ENCODE measurements around the gene DCLK2.
"Not testable (repeated sequence)": the region's sequence is repeated elsewhere in the genome, so short reads cannot be mapped to it uniquely, and the experiment has no call there.

DCLK2 gene

DNA sequence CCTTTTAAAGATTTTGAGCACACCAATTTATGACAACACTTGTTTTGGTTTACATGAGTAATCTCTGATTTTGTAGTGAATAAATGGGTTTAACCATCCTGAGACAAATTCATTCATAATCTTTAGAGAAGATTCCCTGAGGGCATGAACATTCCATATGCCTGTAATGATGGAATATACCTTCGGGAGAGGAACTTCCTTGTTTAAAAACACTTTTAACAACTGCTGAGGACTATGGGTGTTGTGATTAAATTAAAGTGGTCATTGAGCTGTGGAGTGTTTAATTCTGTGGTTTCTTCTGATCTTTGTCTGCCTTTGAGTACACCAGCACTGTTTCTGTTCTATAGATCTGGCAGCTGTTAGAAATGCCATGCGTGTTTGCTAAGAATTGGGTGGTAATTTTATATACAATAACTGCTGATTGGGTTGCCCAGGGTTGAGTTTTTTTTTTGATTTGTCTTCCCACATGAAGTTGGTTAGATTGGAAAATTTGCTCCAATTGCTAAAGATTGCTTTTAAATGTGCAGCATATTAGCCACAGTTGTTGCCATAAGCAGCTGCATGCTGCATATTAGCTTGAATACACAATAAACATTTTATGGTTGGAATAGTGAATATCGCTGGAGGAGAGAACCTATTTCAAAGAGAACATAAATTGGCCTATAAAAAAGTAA, 86.8 kb downstream of the DCLK2 start:
- H3K27ac ChIP-seq (ENCODE audit: low read depth, low read length, severe bottlenecking): no peak overlapping the region
- no peak overlapping the region for H3K4me3 ChIP-seq (ENCODE audit: extremely low read depth, insufficient read depth, low read length, poor library complexity, severe bottlenecking)
- H3K4me1 ChIP-seq (ENCODE audit: control insufficient read depth, insufficient read depth, low read length, poor library complexity, severe bottlenecking): no peaks in the 10 kb centered on the region
- H3K36me3 ChIP-seq (ENCODE audit: control insufficient read depth, insufficient read depth, low read length): no peaks in the 10 kb centered on the region
- no peaks in the 10 kb centered on the region for H3K9me3 ChIP-seq (ENCODE audit: control insufficient read depth, low read length)
- 80% methylated on average over 1 of the region's 3 CpGs; no CpG with 5 or more reads in 1 of the 2 experiments for WGBS, 2 experiments (ENCODE audit: insufficient coverage in 2 of 2)

DNA sequence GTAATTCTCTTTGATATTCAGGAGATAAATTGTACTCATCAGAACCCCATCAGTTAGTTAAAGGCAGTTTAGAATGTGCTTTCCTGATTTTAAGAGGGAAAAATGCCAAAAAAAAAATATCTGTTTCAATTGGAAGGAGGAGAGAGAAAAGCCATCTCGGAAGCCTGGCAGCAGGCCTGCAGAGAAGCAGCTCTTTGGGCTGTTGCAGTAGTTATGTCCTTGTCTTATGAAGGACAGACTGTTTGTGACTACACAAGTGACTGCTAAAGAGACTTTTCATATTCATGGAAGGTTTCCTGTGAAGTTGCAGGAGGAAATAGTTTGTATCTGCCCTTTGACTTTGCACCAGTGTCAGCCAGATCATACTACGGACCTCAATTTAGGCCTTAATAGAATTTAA, 88.8 kb downstream of the DCLK2 start:
- Histone ChIP-seq H3K27ac (ENCODE audit: low read depth, low read length, severe bottlenecking) (no peak overlapping the region), H3K9me3 (ENCODE audit: control insufficient read depth, low read length) (no peaks in the 10 kb centered on the region), H3K4me1 (ENCODE audit: control insufficient read depth, insufficient read depth, low read length, poor library complexity, severe bottlenecking) (no peaks in the 10 kb centered on the region), H3K36me3 (ENCODE audit: control insufficient read depth, insufficient read depth, low read length) (no peaks in the 10 kb centered on the region), H3K4me3 (ENCODE audit: extremely low read depth, insufficient read depth, low read length, poor library complexity, severe bottlenecking) (no peak overlapping the region)
- WGBS, 2 experiments (ENCODE audit: insufficient coverage in 2 of 2): 86 to 100% methylated on average over 1 to 2 of the region's 2 CpGs

DNA sequence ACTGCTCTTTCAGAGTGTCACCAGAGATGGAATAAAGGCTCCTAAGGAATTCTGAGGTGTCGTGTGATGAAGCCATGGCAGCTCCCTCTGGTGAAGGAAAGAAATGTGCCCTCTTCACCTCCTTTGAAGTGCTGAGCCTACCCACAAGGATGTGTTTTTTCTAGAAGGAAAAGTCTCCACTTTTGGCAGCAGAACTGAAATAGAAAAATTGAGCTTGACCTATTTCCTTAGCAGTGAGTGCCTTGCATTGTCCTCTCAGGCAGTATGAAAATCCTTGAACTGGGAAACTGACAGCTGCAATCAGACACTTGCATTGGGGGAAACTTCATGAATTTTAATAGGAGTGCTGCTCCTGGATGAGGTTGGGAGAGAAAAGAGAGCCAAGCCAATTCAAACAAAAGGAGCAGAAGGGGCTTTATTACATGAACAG, 95.2 kb downstream of the DCLK2 start:
- H3K4me3 ChIP-seq (ENCODE audit: extremely low read depth, insufficient read depth, low read length, poor library complexity, severe bottlenecking): no peak overlapping the region
- no peaks in the 10 kb centered on the region for H3K9me3 ChIP-seq (ENCODE audit: control insufficient read depth, low read length)
- H3K36me3 ChIP-seq (ENCODE audit: control insufficient read depth, insufficient read depth, low read length): no peaks in the 10 kb centered on the region
- H3K4me1 ChIP-seq (ENCODE audit: control insufficient read depth, insufficient read depth, low read length, poor library complexity, severe bottlenecking): peaks cover 17% of the 10 kb centered on the region
- 57 to 78% methylated on average over 1 of the region's 1 CpG for WGBS, 2 experiments (ENCODE audit: insufficient coverage in 2 of 2)
- peak overlapping the region; percentile 75 for H3K27ac ChIP-seq (ENCODE audit: low read depth, low read length, severe bottlenecking)

DNA sequence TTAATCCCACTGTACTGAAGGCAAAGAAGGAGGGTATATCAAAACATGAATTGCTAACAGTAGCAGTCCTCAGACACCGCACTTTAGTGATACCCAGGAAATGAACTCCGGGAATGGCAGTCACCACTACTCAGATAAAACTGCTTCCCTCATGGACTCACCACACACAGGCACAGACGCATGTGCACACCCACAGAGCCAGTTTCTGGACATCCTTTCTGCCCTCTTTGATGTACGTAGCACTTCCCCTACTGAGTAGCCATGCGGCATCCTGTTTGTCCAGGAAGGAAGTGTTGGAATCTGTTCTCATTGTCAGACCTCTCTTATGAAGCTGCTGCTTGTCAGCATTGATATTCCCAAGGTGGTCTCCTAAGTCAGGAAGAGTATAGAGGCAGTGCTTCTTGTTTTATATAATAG, 95.7 kb downstream of the DCLK2 start:
- H3K9me3 ChIP-seq (ENCODE audit: control insufficient read depth, low read length): no peaks in the 10 kb centered on the region
- H3K4me3 ChIP-seq (ENCODE audit: extremely low read depth, insufficient read depth, low read length, poor library complexity, severe bottlenecking): no peak overlapping the region
- peak overlapping the region; percentile 75 for H3K27ac ChIP-seq (ENCODE audit: low read depth, low read length, severe bottlenecking)
- H3K36me3 ChIP-seq (ENCODE audit: control insufficient read depth, insufficient read depth, low read length): no peaks in the 10 kb centered on the region
- 74 to 81% methylated on average over 5 of the region's 5 CpGs for WGBS, 2 experiments (ENCODE audit: insufficient coverage in 2 of 2)
- H3K4me1 ChIP-seq (ENCODE audit: control insufficient read depth, insufficient read depth, low read length, poor library complexity, severe bottlenecking): peaks cover 17% of the 10 kb centered on the region

DNA sequence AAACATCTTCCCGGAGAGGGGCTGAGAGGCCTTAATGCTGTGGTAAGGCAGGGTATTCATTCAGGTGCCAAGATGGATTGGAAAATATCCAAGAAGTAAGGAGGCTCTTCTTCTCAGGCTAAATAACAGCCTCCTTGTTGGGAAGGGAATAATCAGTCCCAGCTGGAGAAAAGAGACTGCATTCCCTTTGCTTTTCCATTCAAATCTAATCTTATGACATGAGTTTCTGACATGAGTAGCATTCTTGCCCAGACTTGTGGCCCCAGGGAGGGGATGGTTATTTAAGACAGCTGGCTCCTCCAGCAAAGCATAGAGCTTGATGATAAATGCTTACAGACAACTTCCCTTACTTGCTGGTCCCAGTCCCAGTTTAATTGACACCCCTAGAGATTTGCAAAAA, 98.3 kb downstream of the DCLK2 start:
- WGBS, 2 experiments (ENCODE audit: insufficient coverage in 2 of 2): no CpG with 5 or more reads among the region's 1 CpG
- Histone ChIP-seq H3K4me1 (ENCODE audit: control insufficient read depth, insufficient read depth, low read length, poor library complexity, severe bottlenecking) (peaks cover 17% of the 10 kb centered on the region), H3K9me3 (ENCODE audit: control insufficient read depth, low read length) (no peaks in the 10 kb centered on the region), H3K27ac (ENCODE audit: low read depth, low read length, severe bottlenecking) (no peak overlapping the region), H3K36me3 (ENCODE audit: control insufficient read depth, insufficient read depth, low read length) (no peaks in the 10 kb centered on the region), H3K4me3 (ENCODE audit: extremely low read depth, insufficient read depth, low read length, poor library complexity, severe bottlenecking) (no peak overlapping the region)

DNA sequence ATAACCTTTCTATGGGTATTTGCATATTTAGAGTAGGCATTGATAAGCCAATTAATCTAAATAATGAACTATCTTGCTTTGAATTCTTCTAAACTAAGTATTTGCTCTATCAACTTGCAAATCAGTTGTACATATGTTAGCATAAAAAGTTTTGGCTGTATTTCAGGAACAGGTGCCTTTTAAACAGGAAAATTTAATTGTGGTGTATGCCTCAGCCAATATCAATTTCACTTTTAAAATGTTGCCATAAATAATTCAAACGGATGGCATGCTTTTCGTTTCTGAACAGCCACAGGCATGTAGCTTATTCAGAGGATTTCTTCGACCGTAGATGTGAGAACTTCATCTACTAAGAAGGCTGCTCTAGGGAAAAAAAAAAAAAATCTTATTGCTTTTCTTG, 99.9 kb downstream of the DCLK2 start:
- no peaks in the 10 kb centered on the region for H3K9me3 ChIP-seq (ENCODE audit: control insufficient read depth, low read length)
- no peaks in the 10 kb centered on the region for H3K36me3 ChIP-seq (ENCODE audit: control insufficient read depth, insufficient read depth, low read length)
- 87% methylated on average over 3 of the region's 4 CpGs; no CpG with 5 or more reads in 1 of the 2 experiments for WGBS, 2 experiments (ENCODE audit: insufficient coverage in 2 of 2)
- H3K27ac ChIP-seq (ENCODE audit: low read depth, low read length, severe bottlenecking): no peak overlapping the region
- H3K4me3 ChIP-seq (ENCODE audit: extremely low read depth, insufficient read depth, low read length, poor library complexity, severe bottlenecking): no peak overlapping the region
- peaks cover 14% of the 10 kb centered on the region for H3K4me1 ChIP-seq (ENCODE audit: control insufficient read depth, insufficient read depth, low read length, poor library complexity, severe bottlenecking)

DNA sequence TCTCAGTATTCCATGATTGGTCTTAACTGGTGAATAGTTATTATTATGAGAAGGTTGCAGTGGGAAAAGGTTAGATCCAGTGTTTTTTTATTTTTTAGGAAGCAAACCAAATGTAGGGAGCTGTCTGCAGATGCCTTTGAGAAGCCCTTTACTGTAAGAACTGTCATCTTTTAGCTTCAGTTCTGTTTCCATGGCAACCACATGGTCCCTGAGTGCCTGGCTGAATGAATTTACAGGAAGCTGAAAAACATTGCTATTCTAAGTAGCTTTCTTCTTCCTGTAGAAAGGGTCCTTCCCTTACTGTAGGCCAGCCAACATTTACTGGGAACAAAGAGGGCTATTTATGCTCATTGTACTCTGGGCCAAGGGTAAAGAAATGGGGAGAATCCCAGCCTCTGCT, 103.3 kb downstream of the DCLK2 start:
- H3K36me3 ChIP-seq (ENCODE audit: control insufficient read depth, insufficient read depth, low read length): no peaks in the 10 kb centered on the region
- no peak overlapping the region for H3K27ac ChIP-seq (ENCODE audit: low read depth, low read length, severe bottlenecking)
- no peaks in the 10 kb centered on the region for H3K9me3 ChIP-seq (ENCODE audit: control insufficient read depth, low read length)
- no peak overlapping the region for H3K4me3 ChIP-seq (ENCODE audit: extremely low read depth, insufficient read depth, low read length, poor library complexity, severe bottlenecking)
- H3K4me1 ChIP-seq (ENCODE audit: control insufficient read depth, insufficient read depth, low read length, poor library complexity, severe bottlenecking): no peaks in the 10 kb centered on the region

DNA sequence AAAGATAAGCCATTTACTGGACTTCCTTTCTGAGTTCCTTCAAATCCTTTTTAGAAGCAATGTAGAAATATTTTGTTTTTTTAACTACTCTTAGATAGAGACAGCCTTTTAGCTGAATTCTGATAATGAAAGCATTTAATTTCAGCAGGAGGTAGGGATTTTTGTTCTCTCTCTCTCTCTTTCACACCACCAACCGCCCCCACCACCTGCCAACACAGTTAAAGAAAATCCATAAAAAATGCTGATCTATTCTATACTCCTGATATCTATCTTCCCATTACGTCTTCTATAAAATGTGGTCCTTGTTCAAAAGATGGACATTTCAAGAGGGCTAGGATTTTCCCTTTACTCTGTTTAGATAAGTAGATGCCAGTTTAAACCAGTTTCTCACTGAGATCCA, 104.5 kb downstream of the DCLK2 start:
- Histone ChIP-seq H3K4me3 (ENCODE audit: extremely low read depth, insufficient read depth, low read length, poor library complexity, severe bottlenecking) (no peak overlapping the region), H3K9me3 (ENCODE audit: control insufficient read depth, low read length) (no peaks in the 10 kb centered on the region), H3K27ac (ENCODE audit: low read depth, low read length, severe bottlenecking) (no peak overlapping the region), H3K36me3 (ENCODE audit: control insufficient read depth, insufficient read depth, low read length) (no peaks in the 10 kb centered on the region), H3K4me1 (ENCODE audit: control insufficient read depth, insufficient read depth, low read length, poor library complexity, severe bottlenecking) (no peaks in the 10 kb centered on the region)
- no CpG with 5 or more reads among the region's 2 CpGs for WGBS, 2 experiments (ENCODE audit: insufficient coverage in 2 of 2)

DNA sequence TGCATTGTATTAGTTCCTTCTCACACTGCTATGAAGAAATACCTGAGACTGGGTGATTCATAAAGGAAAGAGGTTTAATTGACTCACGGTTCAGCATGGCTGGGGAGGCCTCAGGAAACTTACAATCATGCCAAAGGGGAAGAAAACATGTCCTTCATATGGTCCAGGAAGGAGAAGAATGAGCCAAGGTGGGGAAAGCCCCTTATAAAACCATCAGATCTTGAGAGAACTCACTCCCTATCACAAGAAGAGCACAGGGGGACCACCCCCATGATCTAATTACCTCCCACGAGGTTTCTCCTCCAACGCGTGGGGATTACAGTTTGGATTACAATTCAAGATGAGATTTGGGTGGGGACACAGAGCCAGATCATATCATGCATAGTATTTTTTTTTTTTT, 106.8 kb downstream of the DCLK2 start:
- H3K27ac ChIP-seq (ENCODE audit: low read depth, low read length, severe bottlenecking); H3K36me3 ChIP-seq (ENCODE audit: control insufficient read depth, insufficient read depth, low read length); H3K4me1 ChIP-seq (ENCODE audit: control insufficient read depth, insufficient read depth, low read length, poor library complexity, severe bottlenecking); H3K4me3 ChIP-seq (ENCODE audit: extremely low read depth, insufficient read depth, low read length, poor library complexity, severe bottlenecking); H3K9me3 ChIP-seq (ENCODE audit: control insufficient read depth, low read length): not testable (repeated sequence)
- whole genome bisulfite sequencing, 2 experiments (ENCODE audit: insufficient coverage in 2 of 2): 83 to 100% methylated on average over 1 of the region's 4 CpGs

DNA sequence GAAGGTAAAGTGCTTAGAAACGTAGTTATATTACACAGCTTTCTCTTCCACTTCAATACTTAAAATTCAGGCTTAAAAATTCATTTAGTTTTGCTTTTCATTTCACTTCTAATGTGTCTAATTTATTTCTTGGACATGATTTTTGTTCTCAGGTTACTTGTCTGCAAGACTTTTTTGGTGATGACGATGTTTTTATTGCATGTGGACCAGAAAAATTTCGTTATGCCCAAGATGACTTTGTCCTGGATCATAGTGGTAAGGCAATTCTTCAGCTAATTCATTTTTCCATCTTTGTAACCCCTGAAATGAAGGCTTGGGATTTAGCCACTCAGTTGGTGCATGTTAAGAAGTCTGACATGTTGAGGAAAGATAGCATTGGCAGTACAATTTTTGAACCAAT, 114.7 kb downstream of the DCLK2 start:
- H3K36me3 ChIP-seq (ENCODE audit: control insufficient read depth, insufficient read depth, low read length): no peaks in the 10 kb centered on the region
- H3K4me1 ChIP-seq (ENCODE audit: control insufficient read depth, insufficient read depth, low read length, poor library complexity, severe bottlenecking): no peaks in the 10 kb centered on the region
- no peak overlapping the region for H3K4me3 ChIP-seq (ENCODE audit: extremely low read depth, insufficient read depth, low read length, poor library complexity, severe bottlenecking)
- WGBS, 2 experiments (ENCODE audit: insufficient coverage in 2 of 2): 85% methylated on average over 2 of the region's 3 CpGs; no CpG with 5 or more reads in 1 of the 2 experiments
- no peak overlapping the region for H3K27ac ChIP-seq (ENCODE audit: low read depth, low read length, severe bottlenecking)
- H3K9me3 ChIP-seq (ENCODE audit: control insufficient read depth, low read length): no peaks in the 10 kb centered on the region

DNA sequence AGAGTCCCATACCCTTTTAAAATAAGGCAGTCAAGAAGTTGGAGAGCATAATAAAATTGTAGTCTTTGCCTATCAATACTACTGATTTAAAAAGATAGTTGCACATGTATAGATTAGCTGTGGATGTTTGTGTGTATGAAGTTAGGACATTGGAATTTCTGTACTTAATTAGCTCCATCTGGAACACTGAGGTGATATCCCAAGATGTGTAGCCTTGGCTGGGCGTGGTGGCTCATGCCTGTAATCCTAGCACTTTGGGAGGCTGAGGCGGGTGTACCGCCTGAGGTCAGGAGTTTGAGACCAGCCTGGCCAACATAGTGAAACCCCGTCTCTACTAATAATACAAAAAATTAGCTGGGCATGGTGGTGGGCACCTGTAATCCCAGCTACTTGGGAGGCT, 119.0 kb downstream of the DCLK2 start:
- H3K27ac ChIP-seq (ENCODE audit: low read depth, low read length, severe bottlenecking); H3K36me3 ChIP-seq (ENCODE audit: control insufficient read depth, insufficient read depth, low read length); H3K9me3 ChIP-seq (ENCODE audit: control insufficient read depth, low read length); H3K4me1 ChIP-seq (ENCODE audit: control insufficient read depth, insufficient read depth, low read length, poor library complexity, severe bottlenecking); H3K4me3 ChIP-seq (ENCODE audit: extremely low read depth, insufficient read depth, low read length, poor library complexity, severe bottlenecking): not testable (repeated sequence)
- WGBS, 2 experiments (ENCODE audit: insufficient coverage in 2 of 2): 88 to 100% methylated on average over 1 to 3 of the region's 4 CpGs

Data from mesodermal cell (in vitro differentiated cells).